ENCODE measurements around the gene CACNA1B.

- no peak for TF ChIP-seq CTCF (IDR thresholded peaks at IDR 0.05 in 2 of 3, conservative IDR thresholded peaks at IDR 0.05 in 1 of 3; ENCODE audit: borderline replicate concordance in 1 of 3, insufficient read depth in 1 of 3, low read depth in 2 of 3, low read length in 2 of 3)
- TF ChIP-seq EZH2 (IDR thresholded peaks at IDR 0.05) = no peak
- TF ChIP-seq POLR2A (IDR thresholded peaks at IDR 0.05; ENCODE audit: borderline replicate concordance, extremely low read depth, insufficient read depth, insufficient read length) = no peak
- TF ChIP-seq EGR1 (IDR thresholded peaks at IDR 0.05; ENCODE audit: low read depth) = no peak
- TF ChIP-seq, protein P1, sequence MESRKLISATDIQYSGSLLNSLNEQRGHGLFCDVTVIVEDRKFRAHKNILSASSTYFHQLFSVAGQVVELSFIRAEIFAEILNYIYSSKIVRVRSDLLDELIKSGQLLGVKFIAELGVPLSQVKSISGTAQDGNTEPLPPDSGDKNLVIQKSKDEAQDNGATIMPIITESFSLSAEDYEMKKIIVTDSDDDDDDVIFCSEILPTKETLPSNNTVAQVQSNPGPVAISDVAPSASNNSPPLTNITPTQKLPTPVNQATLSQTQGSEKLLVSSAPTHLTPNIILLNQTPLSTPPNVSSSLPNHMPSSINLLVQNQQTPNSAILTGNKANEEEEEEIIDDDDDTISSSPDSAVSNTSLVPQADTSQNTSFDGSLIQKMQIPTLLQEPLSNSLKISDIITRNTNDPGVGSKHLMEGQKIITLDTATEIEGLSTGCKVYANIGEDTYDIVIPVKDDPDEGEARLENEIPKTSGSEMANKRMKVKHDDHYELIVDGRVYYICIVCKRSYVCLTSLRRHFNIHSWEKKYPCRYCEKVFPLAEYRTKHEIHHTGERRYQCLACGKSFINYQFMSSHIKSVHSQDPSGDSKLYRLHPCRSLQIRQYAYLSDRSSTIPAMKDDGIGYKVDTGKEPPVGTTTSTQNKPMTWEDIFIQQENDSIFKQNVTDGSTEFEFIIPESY (IDR thresholded peaks at IDR 0.05; ENCODE audit: extremely low read depth, insufficient replicate concordance, low read length) = no peak
- TF ChIP-seq POLR2AphosphoS5 (IDR thresholded peaks at IDR 0.05; ENCODE audit: low read depth, low read length) = no peak
- no peak for TF ChIP-seq CEBPB (IDR thresholded peaks at IDR 0.05; ENCODE audit: low read depth)
- no peak for TF ChIP-seq SIN3A (IDR thresholded peaks at IDR 0.05; ENCODE audit: low read depth)
- TF ChIP-seq FOSL1 (IDR thresholded peaks at IDR 0.05; ENCODE audit: low read depth) = no peak
- TF ChIP-seq REST (IDR thresholded peaks at IDR 0.05; ENCODE audit: low read depth) = no peak
Measured at GRCh38 chr9:138003485-138004190, 126.1 kb downstream of the CACNA1B start.
